ENCODE measurements around the gene CALCA. TPM values are rescaled to one million over a fixed set of nuclear protein-coding genes. Genes with fewer than 3 reads are reported as not detected.

CALCA gene
- total and polyA plus RNA-seq, 10 donors: 0.26 to 5.4 (median 1.1) TPM; not detected in 3

GRCh38 chr11:14938936-14939335 is 33.2 kb downstream of the CALCA start:
- intact Hi-C loops (cut with DNase I; ENCODE audit: low total_unique reads): no loop called here
- Histone ChIP-seq H3K4me3 (no peak overlapping the region), H3K9me3 (peaks cover 0 to 4% (median 0%) of the 10 kb centered on the region in 8 donors), H3K27ac (no peak overlapping the region), H3K4me1 (no peaks in the 10 kb centered on the region), H3K36me3 (no peaks in the 10 kb centered on the region), H3K27me3 (replicated peaks in 1 of 7) (no peaks in the 10 kb centered on the region)
- DNase-seq: no peak
- TF ChIP-seq POLR2AphosphoS5 (IDR thresholded peaks at IDR 0.05): no peak
- no peak for TF ChIP-seq CTCF (IDR thresholded peaks at IDR 0.05 in 8 of 11, conservative IDR thresholded peaks at IDR 0.05 in 3 of 11)
- no peak for TF ChIP-seq POLR2A (IDR thresholded peaks at IDR 0.05)
- 53 to 86% (median 64%) methylated on average over 1 of the region's 1 CpG for WGBS, 5 donors

GRCh38 chr11:14934641-14935351 is 37.4 kb downstream of the CALCA start:
- intact Hi-C loops (cut with DNase I; ENCODE audit: low total_unique reads): no loop called here
- no peak for DNase-seq
- TF ChIP-seq CTCF (IDR thresholded peaks at IDR 0.05 in 8 of 11, conservative IDR thresholded peaks at IDR 0.05 in 3 of 11) (no peak), POLR2AphosphoS5 (IDR thresholded peaks at IDR 0.05) (no peak), POLR2A (IDR thresholded peaks at IDR 0.05) (no peak)
- Histone ChIP-seq H3K4me1 (no peaks in the 10 kb centered on the region), H3K36me3 (no peaks in the 10 kb centered on the region), H3K4me3 (no peak overlapping the region), H3K9me3 (peaks cover 0 to 4% (median 0%) of the 10 kb centered on the region in 8 donors), H3K27me3 (replicated peaks in 1 of 7) (peaks cover 0 to 8% (median 0%) of the 10 kb centered on the region in 7 donors), H3K27ac (no peak overlapping the region)
- WGBS, 5 donors: 51 to 95% (median 88%) methylated on average over 1 of the region's 1 CpG

- intact Hi-C loops (cut with DNase I; ENCODE audit: low total_unique reads): no loop called here
- H3K36me3 ChIP-seq: no peaks in the 10 kb centered on the region
- H3K4me3 ChIP-seq: no peak overlapping the region
- H3K27ac ChIP-seq: no peak overlapping the region
- H3K4me1 ChIP-seq: no peaks in the 10 kb centered on the region
- peaks cover 0 to 16% (median 9%) of the 10 kb centered on the region in 8 donors for H3K9me3 ChIP-seq
- TF ChIP-seq CTCF (IDR thresholded peaks at IDR 0.05 in 8 of 11, conservative IDR thresholded peaks at IDR 0.05 in 3 of 11) (no peak), POLR2A (IDR thresholded peaks at IDR 0.05) (no peak), POLR2AphosphoS5 (IDR thresholded peaks at IDR 0.05) (no peak)
- H3K27me3 ChIP-seq (replicated peaks in 1 of 7): peaks cover 0 to 12% (median 0%) of the 10 kb centered on the region in 7 donors
- no peak for DNase-seq
These were observed 39.7 kb downstream of the CALCA start for GRCh38 chr11:14932447-14932846.

- H3K36me3 ChIP-seq: no peaks in the 10 kb centered on the region
- 73 to 94% (median 85%) methylated on average over 2 of the region's 2 CpGs for WGBS, 5 donors
- no peaks in the 10 kb centered on the region for H3K4me1 ChIP-seq
- no peak overlapping the region for H3K27ac ChIP-seq
- TF ChIP-seq POLR2AphosphoS5 (IDR thresholded peaks at IDR 0.05) (no peak), POLR2A (IDR thresholded peaks at IDR 0.05) (no peak), CTCF (IDR thresholded peaks at IDR 0.05 in 8 of 11, conservative IDR thresholded peaks at IDR 0.05 in 3 of 11) (no peak)
- intact Hi-C loops (cut with DNase I; ENCODE audit: low total_unique reads): no loop called here
- H3K27me3 ChIP-seq (replicated peaks in 1 of 7): peaks cover 0 to 12% (median 0%) of the 10 kb centered on the region in 7 donors
- no peak overlapping the region for H3K4me3 ChIP-seq
- peaks cover 0 to 19% (median 9%) of the 10 kb centered on the region in 8 donors for H3K9me3 ChIP-seq
- DNase-seq: no peak
These were observed 41.8 kb downstream of the CALCA start for GRCh38 chr11:14930369-14930768.

Data from spleen (tissue), 11 donors.